Neural cell (in vitro differentiated cells): ENCODE data around the gene ATP6V0A4.

Experiments used
- EP300 ChIP-seq: fragments of 450-650 bp; conservative IDR thresholded peaks from 2 replicates; pipeline ENCODE4 v1.6.1; 2014; ENCODE audit warnings: antibody characterized with exemption, mild to moderate bottlenecking, moderate library complexity; ENCODE audit not compliant: poor library complexity, severe bottlenecking
- EZH2 ChIP-seq: fragments of 200-600, 300-800 bp; shearing (Covaris generic), sonication (generic); IDR thresholded peaks from 2 replicates; pipeline ENCODE4 v1.6.1; 2014; ENCODE audit warnings: antibody characterized with exemption, low read length, borderline replicate concordance, mild to moderate bottlenecking; ENCODE audit not compliant: insufficient read depth, poor library complexity, severe bottlenecking
- POLR2AphosphoS5 ChIP-seq: IDR thresholded peaks from 2 replicates; pipeline ENCODE4 v1.6.1; 2012
- REST ChIP-seq: IDR thresholded peaks from 2 replicates; pipeline ENCODE4 v1.6.1; 2012; ENCODE audit warnings: borderline replicate concordance
- TAF1 ChIP-seq: IDR thresholded peaks from 2 replicates; pipeline ENCODE4 v1.6.1; 2012; ENCODE audit warnings: low read depth
- TF ChIP-seq, protein P1 (sequence below): fragments of 450-650 bp; IDR thresholded peaks from 2 replicates; pipeline ENCODE4 v1.5.1; 2014; ENCODE audit warnings: antibody characterized with exemption, mild to moderate bottlenecking, moderate library complexity; ENCODE audit not compliant: poor library complexity, severe bottlenecking

DNA sequence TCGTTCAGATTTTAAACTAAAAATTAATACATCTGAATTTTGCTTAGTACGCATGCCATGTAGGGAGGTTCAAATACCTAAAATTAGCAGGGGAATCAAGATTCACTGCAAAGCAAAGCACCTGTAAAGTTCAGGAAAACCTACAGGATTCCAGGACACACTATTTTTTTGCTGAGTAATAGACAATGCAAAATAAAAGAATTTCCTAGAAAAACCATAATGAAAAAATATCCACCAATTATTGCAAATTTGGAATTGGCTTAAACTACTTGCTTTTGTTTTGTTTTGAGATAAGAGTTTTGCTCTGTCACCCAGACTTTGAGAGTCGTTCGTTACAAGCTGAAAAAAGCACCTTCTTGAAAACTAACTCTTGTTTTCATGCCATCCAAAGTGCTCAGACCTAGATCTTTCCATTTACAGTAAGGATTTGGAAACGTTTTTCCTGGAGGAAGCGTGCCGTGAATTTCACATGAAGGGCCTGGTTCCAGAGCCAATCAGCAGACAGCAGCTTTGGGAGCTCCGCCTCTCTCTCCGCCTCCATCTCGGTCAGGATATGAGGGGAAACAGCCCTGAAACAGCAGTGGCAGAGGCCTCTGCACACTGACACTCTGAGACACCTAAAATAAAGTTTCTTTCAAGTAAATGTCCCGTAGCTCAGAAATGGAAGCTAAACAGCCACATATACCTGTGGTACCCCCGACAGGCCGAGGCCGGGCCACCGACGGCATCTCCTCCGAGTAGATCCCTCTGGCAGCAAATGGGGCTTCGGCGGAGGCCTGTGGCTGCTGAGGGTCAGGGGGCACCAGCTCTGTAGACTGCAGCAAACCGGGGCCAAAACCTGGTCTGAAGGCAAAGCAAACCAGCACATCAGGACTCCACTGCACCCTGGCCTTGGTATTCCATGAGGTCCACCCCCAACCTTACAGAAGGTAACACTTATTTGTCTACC is 45.9 kb upstream of the ATP6V0A4 start:
- TF ChIP-seq, protein P1, sequence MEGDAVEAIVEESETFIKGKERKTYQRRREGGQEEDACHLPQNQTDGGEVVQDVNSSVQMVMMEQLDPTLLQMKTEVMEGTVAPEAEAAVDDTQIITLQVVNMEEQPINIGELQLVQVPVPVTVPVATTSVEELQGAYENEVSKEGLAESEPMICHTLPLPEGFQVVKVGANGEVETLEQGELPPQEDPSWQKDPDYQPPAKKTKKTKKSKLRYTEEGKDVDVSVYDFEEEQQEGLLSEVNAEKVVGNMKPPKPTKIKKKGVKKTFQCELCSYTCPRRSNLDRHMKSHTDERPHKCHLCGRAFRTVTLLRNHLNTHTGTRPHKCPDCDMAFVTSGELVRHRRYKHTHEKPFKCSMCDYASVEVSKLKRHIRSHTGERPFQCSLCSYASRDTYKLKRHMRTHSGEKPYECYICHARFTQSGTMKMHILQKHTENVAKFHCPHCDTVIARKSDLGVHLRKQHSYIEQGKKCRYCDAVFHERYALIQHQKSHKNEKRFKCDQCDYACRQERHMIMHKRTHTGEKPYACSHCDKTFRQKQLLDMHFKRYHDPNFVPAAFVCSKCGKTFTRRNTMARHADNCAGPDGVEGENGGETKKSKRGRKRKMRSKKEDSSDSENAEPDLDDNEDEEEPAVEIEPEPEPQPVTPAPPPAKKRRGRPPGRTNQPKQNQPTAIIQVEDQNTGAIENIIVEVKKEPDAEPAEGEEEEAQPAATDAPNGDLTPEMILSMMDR, result no peak
- TF ChIP-seq EP300 (no peak), POLR2AphosphoS5 (no peak), REST (no peak), TAF1 (no peak), EZH2 (no peak)
